IPS-20b (cell line): Measurements from ENCODE around the gene EXO5.
A peak's percentile ranks its signal among the peaks of the same experiment; 100 is the strongest.
"Not testable (repeated sequence)": the region's sequence is repeated elsewhere in the genome, so short reads cannot be mapped to it uniquely, and the experiment has no call there.

ENCODE experiments used
- H3K27ac ChIP-seq: one replicate; pipeline ENCODE4 v1.5.1; 2013; ENCODE audit warnings: low read length
- H3K27me3 ChIP-seq: 2 replicates; pipeline ENCODE4 v1.6.1; 2013; ENCODE audit warnings: mild to moderate bottlenecking, low read length, inconsistent platforms; ENCODE audit not compliant: insufficient read depth
- H3K36me3 ChIP-seq: 2 replicates; pipeline ENCODE4 v1.6.1; 2013; ENCODE audit warnings: low read depth, mild to moderate bottlenecking, inconsistent platforms, low read length, moderate library complexity; ENCODE audit not compliant: insufficient read depth
- H3K4me1 ChIP-seq: 2 replicates; pipeline ENCODE4 v1.6.1; 2013; ENCODE audit warnings: mild to moderate bottlenecking, control low read depth, inconsistent platforms, low read length, moderate library complexity; ENCODE audit not compliant: insufficient read depth
- H3K4me3 ChIP-seq: 2 replicates; pipeline ENCODE4 v1.5.1; 2013; ENCODE audit warnings: mild to moderate bottlenecking, low read length, inconsistent platforms
- H3K9ac ChIP-seq: 2 replicates; pipeline ENCODE4 v1.6.1; 2013; ENCODE audit warnings: low read depth, mild to moderate bottlenecking, inconsistent platforms, low read length, moderate library complexity
- H3K9me3 ChIP-seq: 2 replicates; pipeline ENCODE4 v1.6.1; 2013; ENCODE audit warnings: mild to moderate bottlenecking, low read depth, low read length, inconsistent platforms; ENCODE audit not compliant: insufficient read depth

Gene EXO5

GRCh38 chr1:40508375-40509341 lies at the start of gene EXO5:
TSS of gene EXO5 (plus strand) at chr1:40508767. CDS start at chr1:40514545, 5,778 bp downstream.
- Histone ChIP-seq H3K4me3 (peak within 1 kb of the TSS; percentile 82), H3K27ac (no peak within 1 kb of the TSS), H3K4me1 (no peaks in the 10 kb centered on the region), H3K27me3 (peaks cover 20% of the 10 kb centered on the region), H3K9me3 (peaks cover 7% of the 10 kb centered on the region; the same call in 1 of the 2 replicates), H3K36me3 (no peaks in the 10 kb centered on the region), H3K9ac (peak within 1 kb of the TSS; percentile 79)

GRCh38 chr1:40462956-40463590 lies 45.5 kb upstream of the EXO5 start:
- H3K9me3 ChIP-seq: peaks cover 96% of the 10 kb centered on the region
- no peak overlapping the region for H3K27ac ChIP-seq
- no peak overlapping the region; the same call in 1 of the 2 replicates for H3K4me3 ChIP-seq
- H3K36me3 ChIP-seq: peaks cover 84% of the 10 kb centered on the region
- H3K9ac ChIP-seq: no peak overlapping the region
- H3K27me3 ChIP-seq: no peaks in the 10 kb centered on the region
- no peaks in the 10 kb centered on the region for H3K4me1 ChIP-seq

GRCh38 chr1:40469327-40469726 lies 39.2 kb upstream of the EXO5 start:
- H3K27ac ChIP-seq: no peak overlapping the region
- H3K27me3 ChIP-seq: no peaks in the 10 kb centered on the region
- no peak overlapping the region for H3K4me3 ChIP-seq
- peaks cover 76% of the 10 kb centered on the region for H3K9me3 ChIP-seq
- H3K36me3 ChIP-seq: peaks cover 30% of the 10 kb centered on the region
- H3K4me1 ChIP-seq: no peaks in the 10 kb centered on the region
- no peak overlapping the region for H3K9ac ChIP-seq

GRCh38 chr1:40475268-40475667 lies 33.3 kb upstream of the EXO5 start:
- no peaks in the 10 kb centered on the region for H3K4me1 ChIP-seq
- H3K9me3 ChIP-seq: peaks cover 27% of the 10 kb centered on the region
- H3K36me3 ChIP-seq: no peaks in the 10 kb centered on the region
- H3K27ac ChIP-seq: no peak overlapping the region
- H3K27me3 ChIP-seq: peaks cover 9% of the 10 kb centered on the region; the same call in 1 of the 2 replicates
- no peak overlapping the region for H3K9ac ChIP-seq
- H3K4me3 ChIP-seq: no peak overlapping the region

GRCh38 chr1:40476924-40477677 lies 31.5 kb upstream of the EXO5 start, which contains the start of gene ZFP69:
TSS of gene ZFP69 (plus strand) at chr1:40477290. CDS start at chr1:40479362, 2,072 bp downstream.
- Histone ChIP-seq H3K36me3 (no peaks in the 10 kb centered on the region; the same call in 1 of the 2 replicates), H3K4me3 (peak within 1 kb of the TSS; percentile 88), H3K9me3 (peaks cover 18% of the 10 kb centered on the region), H3K27ac (no peak within 1 kb of the TSS), H3K4me1 (no peaks in the 10 kb centered on the region), H3K27me3 (peaks cover 9% of the 10 kb centered on the region; the same call in 1 of the 2 replicates), H3K9ac (peak within 1 kb of the TSS; percentile 77; the same call in 1 of the 2 replicates)

- no peak overlapping the region for H3K27ac ChIP-seq
- H3K27me3 ChIP-seq: peaks cover 9% of the 10 kb centered on the region; the same call in 1 of the 2 replicates
- H3K36me3 ChIP-seq: no peaks in the 10 kb centered on the region; the same call in 1 of the 2 replicates
- peak overlapping the region; percentile 88 for H3K4me3 ChIP-seq
- H3K9ac ChIP-seq: peak overlapping the region; percentile 77; the same call in 1 of the 2 replicates
- no peaks in the 10 kb centered on the region for H3K4me1 ChIP-seq
- peaks cover 18% of the 10 kb centered on the region for H3K9me3 ChIP-seq
Observed at GRCh38 chr1:40477678-40478053, 30.9 kb upstream of the EXO5 start.

- H3K27ac ChIP-seq: no peak overlapping the region
- H3K27me3 ChIP-seq: peaks cover 9% of the 10 kb centered on the region; the same call in 1 of the 2 replicates
- no peaks in the 10 kb centered on the region; the same call in 1 of the 2 replicates for H3K36me3 ChIP-seq
- peak overlapping the region; percentile 88; the same call in 1 of the 2 replicates for H3K4me3 ChIP-seq
- H3K4me1 ChIP-seq: no peaks in the 10 kb centered on the region
- H3K9ac ChIP-seq: no peak overlapping the region
- H3K9me3 ChIP-seq: peaks cover 12% of the 10 kb centered on the region
Observed at GRCh38 chr1:40478276-40478675, 30.3 kb upstream of the EXO5 start.

- H3K4me3 ChIP-seq: no peak overlapping the region
- H3K4me1 ChIP-seq: no peaks in the 10 kb centered on the region
- H3K36me3 ChIP-seq: no peaks in the 10 kb centered on the region; the same call in 1 of the 2 replicates
- H3K27ac ChIP-seq: no peak overlapping the region
- peaks cover 9% of the 10 kb centered on the region for H3K9me3 ChIP-seq
- peaks cover 9% of the 10 kb centered on the region; the same call in 1 of the 2 replicates for H3K27me3 ChIP-seq
- no peak overlapping the region for H3K9ac ChIP-seq
Observed at GRCh38 chr1:40479156-40479555, 29.4 kb upstream of the EXO5 start.

- Histone ChIP-seq H3K36me3 (peaks cover 38% of the 10 kb centered on the region), H3K27ac (no peak overlapping the region), H3K9me3 (peaks cover 60% of the 10 kb centered on the region), H3K4me3 (no peak overlapping the region), H3K9ac (no peak overlapping the region), H3K4me1 (no peaks in the 10 kb centered on the region), H3K27me3 (no peaks in the 10 kb centered on the region)
Observed at GRCh38 chr1:40495315-40495903, 13.2 kb upstream of the EXO5 start.

GRCh38 chr1:40502651-40503050 lies 5.9 kb upstream of the EXO5 start:
- peaks cover 47% of the 10 kb centered on the region for H3K9me3 ChIP-seq
- H3K4me1 ChIP-seq, H3K4me3 ChIP-seq, H3K9ac ChIP-seq, H3K27ac ChIP-seq, H3K27me3 ChIP-seq, H3K36me3 ChIP-seq: not testable (repeated sequence)

GRCh38 chr1:40507973-40508372 lies 594 bp upstream of the EXO5 start:
- no peaks in the 10 kb centered on the region for H3K4me1 ChIP-seq
- no peak overlapping the region for H3K27ac ChIP-seq
- peaks cover 20% of the 10 kb centered on the region for H3K27me3 ChIP-seq
- peaks cover 9% of the 10 kb centered on the region; the same call in 1 of the 2 replicates for H3K9me3 ChIP-seq
- H3K9ac ChIP-seq: peak overlapping the region; percentile 79; the same call in 1 of the 2 replicates
- H3K36me3 ChIP-seq: no peaks in the 10 kb centered on the region
- peak overlapping the region; percentile 82 for H3K4me3 ChIP-seq
